GM10847 (cell line): ENCODE results near the gene PINK1.

ENCODE experiments used
- POLR2A ChIP-seq: IDR thresholded peaks from 2 replicates; pipeline ENCODE4 v1.6.1; 2011; ENCODE audit not compliant: insufficient read length; ENCODE audit errors: extremely low read depth

Gene PINK1

GRCh38 chr1:20603504-20604464 lies 29.5 kb upstream of the PINK1 start:
- no peak for TF ChIP-seq POLR2A

GRCh38 chr1:20604678-20605077 lies 28.6 kb upstream of the PINK1 start:
- TF ChIP-seq POLR2A = no peak

- no peak for TF ChIP-seq POLR2A
These were observed 23.7 kb upstream of the PINK1 start for GRCh38 chr1:20609541-20609940.

DNA sequence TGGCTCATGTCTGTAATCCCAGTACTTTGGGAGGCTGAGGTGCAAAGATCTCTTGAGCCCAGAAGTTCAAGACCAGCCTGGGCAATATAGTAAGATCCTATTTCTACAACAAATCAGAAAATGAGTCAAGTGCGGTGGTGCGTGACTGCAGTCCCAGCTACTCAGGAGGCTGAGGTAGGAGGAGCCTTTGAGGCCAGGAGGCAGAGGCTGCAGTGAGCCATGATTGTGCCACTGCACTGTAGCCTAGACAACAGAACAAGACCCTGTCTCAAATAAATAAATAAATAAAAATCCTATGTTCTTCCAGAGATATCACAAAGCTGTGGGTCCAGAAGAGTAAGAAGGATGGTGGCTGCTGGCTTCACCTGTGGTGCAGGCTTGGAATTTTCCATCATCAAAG lies 22.3 kb upstream of the PINK1 start:
- TF ChIP-seq POLR2A = no peak

- no peak for TF ChIP-seq POLR2A
These were observed 21.6 kb upstream of the PINK1 start for GRCh38 chr1:20611652-20612051.

GRCh38 chr1:20612221-20612746 lies 21.0 kb upstream of the PINK1 start:
- TF ChIP-seq POLR2A = no peak

- no peak for TF ChIP-seq POLR2A
These were observed 19.1 kb upstream of the PINK1 start for GRCh38 chr1:20614131-20614579.

- TF ChIP-seq POLR2A = no peak
These were observed 17.1 kb upstream of the PINK1 start for GRCh38 chr1:20615946-20616846.

DNA sequence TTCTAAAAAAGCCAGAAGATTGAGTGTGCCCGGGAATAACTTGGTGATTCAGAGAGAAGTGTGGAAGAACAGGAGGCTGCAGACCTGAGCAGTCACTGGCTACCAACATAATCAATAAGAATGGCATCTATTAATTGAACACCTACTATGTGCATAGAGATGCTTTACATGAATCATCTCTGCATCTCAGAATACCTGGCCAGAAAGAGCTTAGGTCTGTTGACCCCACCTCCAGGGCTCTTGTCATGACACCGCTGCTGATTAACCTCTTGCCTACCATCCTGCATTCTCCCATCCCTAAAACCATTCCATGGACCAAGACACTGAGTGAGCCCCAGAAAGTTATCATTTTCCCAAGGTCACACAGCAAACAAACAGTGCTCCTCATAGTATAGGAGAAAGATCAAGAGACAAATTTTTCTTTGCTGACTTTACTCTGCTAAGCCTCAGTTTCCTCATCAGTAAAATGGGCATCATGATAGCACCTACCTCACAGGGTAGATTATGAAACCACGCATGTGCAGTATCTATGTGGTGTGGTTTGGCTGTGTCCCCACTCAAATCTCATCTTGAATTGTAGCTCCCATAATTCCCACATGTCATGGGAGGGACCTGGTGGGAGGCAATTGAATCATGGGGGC lies 16.3 kb upstream of the PINK1 start:
- no peak for TF ChIP-seq POLR2A

GRCh38 chr1:20618550-20618949 lies 14.7 kb upstream of the PINK1 start:
- TF ChIP-seq POLR2A = no peak

DNA sequence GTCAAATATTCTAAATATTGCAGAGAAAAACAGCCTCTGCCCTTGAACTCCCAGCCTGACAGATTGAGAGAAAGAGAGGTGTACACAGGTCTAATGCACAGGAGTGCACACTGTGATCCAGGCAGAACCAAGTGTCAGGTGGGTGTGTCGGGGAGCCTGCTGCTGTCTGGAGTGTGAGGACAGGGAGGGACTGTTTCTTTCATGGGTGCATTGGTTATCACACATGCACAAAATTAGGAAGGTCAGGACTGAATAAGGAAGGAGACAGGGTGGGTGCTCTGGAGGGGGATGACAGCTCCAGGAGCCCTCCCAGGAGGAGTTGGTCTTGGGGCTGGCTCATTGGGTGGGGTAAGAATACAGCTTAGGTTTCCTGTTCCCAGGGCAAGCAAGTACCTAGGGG lies 13.3 kb upstream of the PINK1 start:
- TF ChIP-seq POLR2A = no peak

DNA sequence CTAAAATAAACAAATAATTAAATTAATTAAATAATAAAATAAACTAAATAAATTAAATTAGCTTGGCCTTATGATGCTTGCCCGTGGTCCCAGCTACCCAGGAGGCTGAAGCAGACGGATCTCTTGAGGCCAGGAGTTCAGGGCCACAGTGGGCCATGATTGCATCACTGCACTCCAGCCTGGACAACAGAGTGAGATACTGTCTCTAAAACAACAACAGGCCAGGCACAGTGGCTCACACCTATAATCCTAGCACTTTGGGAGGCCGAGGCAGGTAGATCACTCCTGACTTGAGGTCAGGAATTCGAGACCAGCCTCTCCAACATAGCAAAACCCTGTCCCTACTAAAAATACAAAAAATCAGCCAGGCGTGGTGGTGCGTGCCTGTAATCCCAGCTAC lies 12.2 kb upstream of the PINK1 start:
- no peak for TF ChIP-seq POLR2A

DNA sequence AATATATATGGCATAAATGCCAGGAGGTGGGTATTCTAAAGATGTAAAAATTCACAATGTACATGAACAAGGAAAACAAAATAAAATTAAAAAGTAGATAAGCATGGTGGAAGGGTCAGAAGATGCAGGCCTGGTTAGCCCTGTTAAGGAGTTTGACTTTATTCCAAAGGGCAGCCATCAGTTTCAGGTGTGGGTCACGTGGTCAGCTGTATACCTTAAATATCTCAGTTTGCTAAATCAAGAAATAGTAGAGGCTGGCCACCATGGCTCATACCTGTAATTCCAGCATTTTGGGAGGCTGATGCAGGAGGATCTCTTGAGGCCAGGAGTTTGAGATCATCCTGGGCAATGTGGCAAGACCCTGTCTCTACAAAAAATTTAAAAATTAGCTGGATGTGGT lies 8.5 kb upstream of the PINK1 start:
- no peak for TF ChIP-seq POLR2A

GRCh38 chr1:20625176-20626097 lies 7.8 kb upstream of the PINK1 start:
- TF ChIP-seq POLR2A = no peak

GRCh38 chr1:20626098-20626427 lies 7.2 kb upstream of the PINK1 start:
- TF ChIP-seq POLR2A = no peak

DNA sequence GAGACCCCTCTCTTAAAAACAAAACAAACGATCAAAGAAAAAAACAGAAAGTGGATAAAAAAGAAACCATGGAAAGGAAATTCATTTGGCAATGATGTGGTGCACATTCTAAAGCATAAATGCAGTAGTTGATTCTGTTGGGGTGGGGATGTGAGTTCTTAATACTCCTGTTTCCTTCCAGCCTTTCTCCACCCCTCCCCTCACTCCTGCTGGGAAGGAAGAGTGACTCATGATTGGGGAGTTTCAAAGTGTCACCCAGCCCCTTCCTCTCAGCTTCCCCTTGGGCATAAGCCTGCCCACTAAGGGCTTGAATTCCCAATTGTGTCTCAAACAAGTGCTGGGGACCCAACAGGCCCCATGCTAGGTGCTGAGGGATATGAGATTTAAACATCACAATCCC lies 6.7 kb upstream of the PINK1 start:
- no peak for TF ChIP-seq POLR2A
